AG04450 (cell line): ENCODE data around the gene IL23A. TPM values are rescaled to one million over a fixed set of nuclear protein-coding genes. Genes with fewer than 3 reads are reported as not detected.
"Not testable (repeated sequence)": the region's sequence is repeated elsewhere in the genome, so short reads cannot be mapped to it uniquely, and the experiment has no call there.

ENCODE experiments used
- CTCF ChIA-PET: fragments of 300-600, 350-600 bp; formaldehyde crosslinking; extraction: SDS; loops from one replicate; lab custom pipeline; 2022; ENCODE audit warnings: antibody characterized with exemption, inconsistent platforms; lab: Charles Lee
- POLR2A ChIA-PET: fragments of 350-600 bp; formaldehyde crosslinking; extraction: SDS; loops from one replicate; lab custom pipeline; 2021; ENCODE audit warnings: antibody characterized with exemption, inconsistent platforms; lab: Yijun Ruan, JAX
- DNase-seq: peaks from one replicate; pipeline ENCODE4 v3.0.0-alpha.2; 2011; ENCODE audit warnings: low read depth, low spot score
- H3K27ac ChIP-seq: one replicate; pipeline ENCODE4 v1.5.1; 2012; ENCODE audit warnings: low read depth, low read length, control low read depth
- H3K27me3 ChIP-seq: one replicate; pipeline ENCODE4 v1.6.0; 2012; ENCODE audit warnings: low read length; ENCODE audit not compliant: control insufficient read depth, insufficient read depth
- H3K4me3 ChIP-seq: 2 replicates; pipeline ENCODE4 v1.5.1; 2011; ENCODE audit warnings: mild to moderate bottlenecking, low read depth, low read length, control low read depth
- H3K9me3 ChIP-seq: 2 replicates; pipeline ENCODE4 v1.5.1; 2012; ENCODE audit warnings: low read length; ENCODE audit not compliant: control insufficient read depth, insufficient read depth
- polyA plus RNA-seq: library from polyadenylated mRNA; depleted of rRNA; stranded (reverse); fragments of >200 nt; gene quantifications from 2 replicates; pipeline ENCODE4 v1.2.3, GENCODE V29; 2011
- TF ChIP-seq, protein P1 (sequence below): IDR thresholded peaks from 2 replicates; pipeline ENCODE4 v1.5.1; 2011; ENCODE audit warnings: low read depth, low read length, control low read depth, inconsistent platforms

Gene IL23A
- polyA plus RNA-seq, 1 experiment = not detected

GRCh38 chr12:56341616-56342015, 2.9 kb downstream of the IL23A start:
- Histone ChIP-seq H3K9me3 (no peaks in the 10 kb centered on the region), H3K4me3 (no peak overlapping the region), H3K27me3 (no peaks in the 10 kb centered on the region), H3K27ac (no peak overlapping the region)
- ChIA-PET POLR2A (interaction anchor here (0.6 to 1.8 kb wide), 3 partner anchors 11 to 26 kb away, joined by 3 to 10 read pairs (median 5); partner anchors contain the start of genes CNPY2 and STAT2), CTCF (interaction anchor here (1.4 kb wide), 1 partner anchor 122 kb away, joined by 5 read pairs; no protein-coding TSS in a partner anchor)
- no peak for DNase-seq
- TF ChIP-seq, protein P1, sequence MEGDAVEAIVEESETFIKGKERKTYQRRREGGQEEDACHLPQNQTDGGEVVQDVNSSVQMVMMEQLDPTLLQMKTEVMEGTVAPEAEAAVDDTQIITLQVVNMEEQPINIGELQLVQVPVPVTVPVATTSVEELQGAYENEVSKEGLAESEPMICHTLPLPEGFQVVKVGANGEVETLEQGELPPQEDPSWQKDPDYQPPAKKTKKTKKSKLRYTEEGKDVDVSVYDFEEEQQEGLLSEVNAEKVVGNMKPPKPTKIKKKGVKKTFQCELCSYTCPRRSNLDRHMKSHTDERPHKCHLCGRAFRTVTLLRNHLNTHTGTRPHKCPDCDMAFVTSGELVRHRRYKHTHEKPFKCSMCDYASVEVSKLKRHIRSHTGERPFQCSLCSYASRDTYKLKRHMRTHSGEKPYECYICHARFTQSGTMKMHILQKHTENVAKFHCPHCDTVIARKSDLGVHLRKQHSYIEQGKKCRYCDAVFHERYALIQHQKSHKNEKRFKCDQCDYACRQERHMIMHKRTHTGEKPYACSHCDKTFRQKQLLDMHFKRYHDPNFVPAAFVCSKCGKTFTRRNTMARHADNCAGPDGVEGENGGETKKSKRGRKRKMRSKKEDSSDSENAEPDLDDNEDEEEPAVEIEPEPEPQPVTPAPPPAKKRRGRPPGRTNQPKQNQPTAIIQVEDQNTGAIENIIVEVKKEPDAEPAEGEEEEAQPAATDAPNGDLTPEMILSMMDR = no peak

- CTCF ChIA-PET = interaction anchor here (1.4 kb wide), 1 partner anchor 122 kb away, joined by 5 read pairs; no protein-coding TSS in a partner anchor
- H3K27ac ChIP-seq, DNase-seq, H3K4me3 ChIP-seq, H3K9me3 ChIP-seq, H3K27me3 ChIP-seq: not testable (repeated sequence)
- POLR2A ChIA-PET = interaction anchor here (1.4 to 1.8 kb wide), 2 partner anchors 18 to 27 kb away, joined by 5 to 10 read pairs; partner anchors contain the start of genes CNPY2 and STAT2
These were observed 3.6 kb downstream of the IL23A start for GRCh38 chr12:56342290-56342689.

GRCh38 chr12:56346675-56347074, 8.0 kb downstream of the IL23A start:
- DNase-seq = no peak
- no peaks in the 10 kb centered on the region for H3K27me3 ChIP-seq
- H3K27ac ChIP-seq = no peak overlapping the region
- H3K9me3 ChIP-seq = no peaks in the 10 kb centered on the region
- ChIA-PET CTCF (interaction anchor here (0.6 kb wide), 1 partner anchor 137 kb away, joined by 3 read pairs; no protein-coding TSS in a partner anchor), POLR2A (interaction anchor here (0.6 kb wide), 1 partner anchor 17 kb away, joined by 3 read pairs; no protein-coding TSS in a partner anchor)
- H3K4me3 ChIP-seq = no peak overlapping the region
- TF ChIP-seq, protein P1 = no peak

DNA sequence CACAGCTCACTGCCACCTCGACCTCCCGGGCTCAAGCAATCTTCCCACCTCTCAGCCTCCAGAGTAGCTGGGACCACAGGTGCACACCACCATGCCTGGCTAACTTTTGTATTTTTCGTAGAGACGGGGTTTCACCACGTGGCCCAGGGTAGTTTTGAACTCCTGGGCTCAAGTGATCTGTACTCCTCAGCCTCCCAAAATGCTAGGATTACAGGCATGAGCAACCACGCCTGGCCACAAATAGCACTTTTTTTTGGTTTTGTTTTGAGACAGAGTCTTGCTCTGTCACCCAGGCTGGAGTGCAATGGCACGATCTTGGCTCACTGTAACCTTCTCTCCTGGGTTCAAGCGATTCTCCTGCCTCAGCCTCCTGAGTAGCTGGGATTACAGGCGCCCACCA, 8.6 kb downstream of the IL23A start:
- POLR2A ChIA-PET, H3K4me3 ChIP-seq, CTCF ChIA-PET, DNase-seq, H3K27ac ChIP-seq, H3K27me3 ChIP-seq, H3K9me3 ChIP-seq: not testable (repeated sequence)

DNA sequence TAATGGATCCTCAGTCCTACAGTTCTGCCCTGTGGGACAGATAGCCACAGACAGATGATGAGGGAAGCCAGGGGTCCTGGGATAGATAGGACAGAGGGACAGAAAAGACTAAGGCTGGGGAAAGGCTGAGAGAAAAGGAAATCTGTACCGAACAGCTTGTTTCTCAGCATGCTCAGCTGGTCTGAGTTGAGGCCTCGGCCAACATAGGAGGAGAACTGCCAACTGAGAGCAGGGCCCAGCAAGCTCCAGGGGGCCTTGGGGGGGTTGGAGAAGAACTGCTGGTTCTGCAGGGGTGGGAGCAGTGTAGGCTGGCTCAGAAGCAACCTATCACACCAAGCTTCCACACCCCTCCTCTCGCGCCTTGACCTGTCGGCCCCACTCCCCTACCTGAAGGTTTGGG, 10.1 kb downstream of the IL23A start:
- Histone ChIP-seq H3K9me3 (no peaks in the 10 kb centered on the region), H3K27me3 (no peaks in the 10 kb centered on the region), H3K27ac (no peak overlapping the region), H3K4me3 (no peak overlapping the region)
- no peak for DNase-seq
- TF ChIP-seq, protein P1 = no peak
- ChIA-PET CTCF (interaction anchor here (0.8 to 1.0 kb wide), 2 partner anchors 14 to 115 kb away, joined by 3 read pairs; no protein-coding TSS in a partner anchor), POLR2A (interaction anchor here (1.0 to 1.4 kb wide), 2 partner anchors 10 to 11 kb away, joined by 3 read pairs; no protein-coding TSS in a partner anchor)

DNA sequence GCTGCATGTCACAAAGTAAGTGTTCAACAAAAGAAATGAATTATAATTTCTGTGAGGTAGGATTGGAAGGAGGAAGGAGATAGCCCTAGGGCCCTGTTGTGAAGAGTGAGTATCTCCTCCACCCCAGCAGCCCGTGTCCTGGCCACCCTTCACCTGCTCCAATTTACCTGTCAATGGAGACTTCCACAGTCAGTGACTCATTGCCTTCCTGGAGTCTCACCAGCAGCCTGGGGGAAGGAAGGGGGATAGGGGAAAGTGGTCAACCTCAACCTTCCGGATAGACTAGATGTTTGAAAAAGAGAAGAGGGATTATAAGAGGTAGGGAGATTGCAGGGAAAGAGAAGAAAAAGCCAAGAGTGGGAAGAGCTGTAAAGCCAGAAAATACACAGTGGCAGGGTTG, 12.0 kb downstream of the IL23A start:
- ChIA-PET POLR2A (no interaction called here), CTCF (no interaction called here)
- no peak overlapping the region for H3K4me3 ChIP-seq
- H3K9me3 ChIP-seq = no peaks in the 10 kb centered on the region
- no peak for DNase-seq
- H3K27me3 ChIP-seq = no peaks in the 10 kb centered on the region
- TF ChIP-seq, protein P1 = no peak
- H3K27ac ChIP-seq = no peak overlapping the region
